ENCODE data around the gene ASAP3.

ASAP3 gene

GRCh38 chr1:23420778-23421177, 63.2 kb downstream of the ASAP3 start:
- no peaks in the 10 kb centered on the region for H4K20me1 ChIP-seq (ENCODE audit: insufficient read depth, low read length)
- H3F3A ChIP-seq (ENCODE audit: insufficient read depth, low read length): no peaks in the 10 kb centered on the region
- H3K9me3 ChIP-seq (replicated peaks; ENCODE audit: insufficient read depth, low read length): no peaks in the 10 kb centered on the region
- H3K36me3 ChIP-seq (replicated peaks; ENCODE audit: insufficient read depth, low read length): no peaks in the 10 kb centered on the region
- no peak overlapping the region for H3K27ac ChIP-seq (ENCODE audit: low read length)
- H3K4me2 ChIP-seq (ENCODE audit: low read depth, low read length): no peak overlapping the region
- no peak for DNase-seq
- no peaks in the 10 kb centered on the region for H3K79me2 ChIP-seq (ENCODE audit: low read length)
- H3K4me1 ChIP-seq (ENCODE audit: low read length): no peaks in the 10 kb centered on the region
- no peak overlapping the region for H3K9ac ChIP-seq (ENCODE audit: low read length)
- TF ChIP-seq EZH2 (optimal IDR thresholded peaks at IDR 0.05; ENCODE audit: low read depth, low read length): no peak
- TF ChIP-seq CTCF (IDR thresholded peaks at IDR 0.05; ENCODE audit: low read length): no peak
- TF ChIP-seq EZH2phosphoT487 (IDR thresholded peaks at IDR 0.05; ENCODE audit: low read length): no peak
- no peak overlapping the region for H3K4me3 ChIP-seq (ENCODE audit: low read length)
- H2AFZ ChIP-seq (ENCODE audit: low read length): no peak overlapping the region
- H3K27me3 ChIP-seq (replicated peaks; ENCODE audit: insufficient read depth, low read length): peaks cover 27% of the 10 kb centered on the region
- H3K9me2 ChIP-seq (replicated peaks; ENCODE audit: insufficient read depth, low read length): no peaks in the 10 kb centered on the region

DNA sequence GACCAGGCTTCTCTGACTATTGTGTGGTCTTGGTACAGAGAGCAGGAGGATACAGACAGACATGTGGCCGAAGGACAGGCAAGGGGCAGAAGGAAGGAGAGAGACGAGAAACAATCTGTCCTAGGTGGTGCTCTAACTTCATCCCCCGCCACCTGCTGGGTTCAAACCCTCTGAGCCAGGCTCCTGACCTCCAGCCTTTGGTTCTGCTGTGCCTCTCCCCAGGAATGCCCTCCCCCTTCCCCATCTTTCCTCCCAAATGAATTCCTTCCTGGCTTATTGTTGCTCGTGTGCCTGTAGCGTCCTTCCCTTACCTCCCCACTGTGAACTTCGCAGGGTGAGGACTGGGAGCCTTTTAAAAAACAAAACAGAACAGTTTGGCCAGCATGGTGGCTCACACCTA, 64.8 kb downstream of the ASAP3 start:
- Histone ChIP-seq H2AFZ (ENCODE audit: low read length) (no peak overlapping the region), H3K9ac (ENCODE audit: low read length) (no peak overlapping the region), H3F3A (ENCODE audit: insufficient read depth, low read length) (no peaks in the 10 kb centered on the region), H3K27me3 (replicated peaks; ENCODE audit: insufficient read depth, low read length) (peaks cover 16% of the 10 kb centered on the region), H4K20me1 (ENCODE audit: insufficient read depth, low read length) (no peaks in the 10 kb centered on the region), H3K27ac (ENCODE audit: low read length) (no peak overlapping the region), H3K4me3 (ENCODE audit: low read length) (no peak overlapping the region), H3K79me2 (ENCODE audit: low read length) (no peaks in the 10 kb centered on the region), H3K4me1 (ENCODE audit: low read length) (no peaks in the 10 kb centered on the region), H3K9me3 (replicated peaks; ENCODE audit: insufficient read depth, low read length) (no peaks in the 10 kb centered on the region), H3K9me2 (replicated peaks; ENCODE audit: insufficient read depth, low read length) (no peaks in the 10 kb centered on the region), H3K4me2 (ENCODE audit: low read depth, low read length) (no peak overlapping the region), H3K36me3 (replicated peaks; ENCODE audit: insufficient read depth, low read length) (no peaks in the 10 kb centered on the region)
- TF ChIP-seq EZH2phosphoT487 (IDR thresholded peaks at IDR 0.05; ENCODE audit: low read length): no peak
- TF ChIP-seq CTCF (IDR thresholded peaks at IDR 0.05; ENCODE audit: low read length): no peak
- TF ChIP-seq EZH2 (optimal IDR thresholded peaks at IDR 0.05; ENCODE audit: low read depth, low read length): no peak
- DNase-seq: no peak

GRCh38 chr1:23417570-23417969, 66.4 kb downstream of the ASAP3 start:
- H3K4me2 ChIP-seq (ENCODE audit: low read depth, low read length): no peak overlapping the region
- H3K36me3 ChIP-seq (replicated peaks; ENCODE audit: insufficient read depth, low read length): no peaks in the 10 kb centered on the region
- no peaks in the 10 kb centered on the region for H3K9me3 ChIP-seq (replicated peaks; ENCODE audit: insufficient read depth, low read length)
- H4K20me1 ChIP-seq (ENCODE audit: insufficient read depth, low read length): no peaks in the 10 kb centered on the region
- no peak overlapping the region for H3K4me3 ChIP-seq (ENCODE audit: low read length)
- DNase-seq: no peak
- no peak overlapping the region for H3K9ac ChIP-seq (ENCODE audit: low read length)
- no peaks in the 10 kb centered on the region for H3F3A ChIP-seq (ENCODE audit: insufficient read depth, low read length)
- H3K9me2 ChIP-seq (replicated peaks; ENCODE audit: insufficient read depth, low read length): no peaks in the 10 kb centered on the region
- no peaks in the 10 kb centered on the region for H3K4me1 ChIP-seq (ENCODE audit: low read length)
- TF ChIP-seq CTCF (IDR thresholded peaks at IDR 0.05; ENCODE audit: low read length) (no peak), EZH2 (optimal IDR thresholded peaks at IDR 0.05; ENCODE audit: low read depth, low read length) (no peak), EZH2phosphoT487 (IDR thresholded peaks at IDR 0.05; ENCODE audit: low read length) (no peak)
- no peak overlapping the region for H2AFZ ChIP-seq (ENCODE audit: low read length)
- no peak overlapping the region for H3K27ac ChIP-seq (ENCODE audit: low read length)
- H3K27me3 ChIP-seq (replicated peaks; ENCODE audit: insufficient read depth, low read length): peaks cover under 1% of the 10 kb centered on the region; the same call in 1 of the 2 replicates
- no peaks in the 10 kb centered on the region for H3K79me2 ChIP-seq (ENCODE audit: low read length)

Measured in MM.1S (cell line).